Neutrophil (primary cell): Measurements from ENCODE around the gene MKRN2.
"Not testable (repeated sequence)": the region's sequence is repeated elsewhere in the genome, so short reads cannot be mapped to it uniquely, and the experiment has no call there.

Source experiments
- H3K27ac ChIP-seq: fragments of 200-600 bp; sonication (generic); 2 replicates; pipeline ENCODE4 v1.5.1; 2016; ENCODE audit warnings: mild to moderate bottlenecking, moderate library complexity
- H3K27me3 ChIP-seq: fragments of 200-600 bp; sonication (generic); 2 replicates; pipeline ENCODE4 v1.6.0; 2016; ENCODE audit warnings: mild to moderate bottlenecking
- H3K36me3 ChIP-seq: fragments of 200-600 bp; sonication (generic); 2 replicates; pipeline ENCODE4 v1.5.1; 2017
- H3K4me1 ChIP-seq, 2 experiments: fragments of 200-600 bp in 1 of 2; sonication (generic) in 1 of 2; 1 replicate in 1 of 2; 2 replicates in 1 of 2; pipeline versions ENCODE4 v1.5.1 to v1.6.1; 2013 to 2016; ENCODE audit warnings: low read depth in 1 of 2, low read length in 1 of 2, mild to moderate bottlenecking in 1 of 2, moderate library complexity in 1 of 2; ENCODE audit not compliant: control insufficient read depth in 1 of 2, insufficient read depth in 1 of 2
- H3K4me3 ChIP-seq, 2 experiments: fragments of 200-600 bp in 1 of 2; sonication (generic) in 1 of 2; 1 replicate in 1 of 2; 2 replicates in 1 of 2; pipeline ENCODE4 v1.5.1; 2013 to 2016; ENCODE audit warnings: low read depth in 1 of 2, low read length in 1 of 2, mild to moderate bottlenecking in 1 of 2, moderate library complexity in 1 of 2
- H3K9me3 ChIP-seq: fragments of 200-600 bp; sonication (generic); 2 replicates; pipeline ENCODE4 v1.5.1; 2016
- CTCF ChIP-seq: fragments of 200-600 bp; sonication (generic); IDR thresholded peaks from 2 replicates; pipeline ENCODE4 v1.5.1; 2016; ENCODE audit warnings: antibody characterized with exemption

MKRN2 gene

GRCh38 chr3:12620729-12621128 lies 63.8 kb downstream of the MKRN2 start:
- H3K9me3 ChIP-seq = no peaks in the 10 kb centered on the region
- no peak overlapping the region for H3K4me3 ChIP-seq
- peaks cover 36% of the 10 kb centered on the region for H3K36me3 ChIP-seq
- H3K27me3 ChIP-seq = no peaks in the 10 kb centered on the region
- peak overlapping the region; percentile 69 for H3K27ac ChIP-seq
- TF ChIP-seq CTCF = no peak
- H3K4me1 ChIP-seq = peaks cover 39 to 66% of the 10 kb centered on the region in 2 experiments

GRCh38 chr3:12622335-12622734 lies 65.4 kb downstream of the MKRN2 start:
- peaks cover 41 to 64% of the 10 kb centered on the region in 2 experiments for H3K4me1 ChIP-seq
- peak overlapping the region; percentile 69 for H3K27ac ChIP-seq
- no peaks in the 10 kb centered on the region for H3K9me3 ChIP-seq
- H3K36me3 ChIP-seq = peaks cover 20% of the 10 kb centered on the region
- H3K27me3 ChIP-seq = no peaks in the 10 kb centered on the region
- no peak overlapping the region for H3K4me3 ChIP-seq
- TF ChIP-seq CTCF = no peak

GRCh38 chr3:12624056-12624455 lies 67.2 kb downstream of the MKRN2 start:
- Histone ChIP-seq H3K9me3 (no peaks in the 10 kb centered on the region), H3K4me1 (peaks cover 41 to 72% of the 10 kb centered on the region in 2 experiments), H3K27ac (peak overlapping the region; percentile 79), H3K4me3 (no peak overlapping the region), H3K27me3 (no peaks in the 10 kb centered on the region), H3K36me3 (peaks cover 5% of the 10 kb centered on the region)
- TF ChIP-seq CTCF = no peak

GRCh38 chr3:12624964-12625363 lies 68.1 kb downstream of the MKRN2 start:
- H3K36me3 ChIP-seq, H3K4me3 ChIP-seq, H3K27me3 ChIP-seq, H3K9me3 ChIP-seq: not testable (repeated sequence)
- H3K27ac ChIP-seq = peak overlapping the region; percentile 79
- peaks cover 47 to 81% of the 10 kb centered on the region in 2 experiments for H3K4me1 ChIP-seq

- Histone ChIP-seq H3K4me1 (peaks cover 36 to 67% of the 10 kb centered on the region in 2 experiments), H3K36me3 (no peaks in the 10 kb centered on the region), H3K9me3 (no peaks in the 10 kb centered on the region), H3K27ac (peak overlapping the region; percentile 76), H3K4me3 (no peak overlapping the region), H3K27me3 (no peaks in the 10 kb centered on the region)
- no peak for TF ChIP-seq CTCF
Observed at GRCh38 chr3:12627370-12627769, 70.5 kb downstream of the MKRN2 start.

- Histone ChIP-seq H3K27ac (peak overlapping the region; percentile 76), H3K4me1 (peaks cover 31 to 57% of the 10 kb centered on the region in 2 experiments)
Observed at GRCh38 chr3:12628813-12629212, 71.9 kb downstream of the MKRN2 start.

More at GRCh38 chr3:12628813-12629212, 71.9 kb downstream of the MKRN2 start:
- Histone ChIP-seq H3K4me3 (no peak overlapping the region), H3K36me3 (no peaks in the 10 kb centered on the region), H3K27me3 (no peaks in the 10 kb centered on the region), H3K9me3 (no peaks in the 10 kb centered on the region)
- no peak for TF ChIP-seq CTCF
